Glutamatergic neuron (in vitro differentiated cells): Measurements from ENCODE around the gene NFIX. TPM values are rescaled to one million over a fixed set of nuclear protein-coding genes. Genes with fewer than 3 reads are reported as not detected.

ENCODE experiments used
- DNase-seq: peaks from one replicate; pipeline ENCODE4 v3.0.0; 2022
- H3K27ac Mint-ChIP-seq: one replicate; pipeline ENCODE4 v1.8.0; 2020; ENCODE audit warnings: mild to moderate bottlenecking, mixed read lengths, inconsistent platforms; ENCODE audit not compliant: unreplicated experiment
- H3K27me3 Mint-ChIP-seq: one replicate; pipeline ENCODE4 v1.8.0; 2020; ENCODE audit warnings: mild to moderate bottlenecking, moderate library complexity, mixed read lengths, inconsistent platforms; ENCODE audit not compliant: unreplicated experiment
- H3K36me3 Mint-ChIP-seq: one replicate; pipeline ENCODE4 v1.8.0; 2020; ENCODE audit warnings: mild to moderate bottlenecking, mixed read lengths, inconsistent platforms; ENCODE audit not compliant: unreplicated experiment
- H3K4me1 Mint-ChIP-seq: one replicate; pipeline ENCODE4 v1.8.0; 2020; ENCODE audit warnings: mild to moderate bottlenecking, low read depth, mixed read lengths, inconsistent platforms; ENCODE audit not compliant: unreplicated experiment
- H3K4me3 Mint-ChIP-seq: one replicate; pipeline ENCODE4 v1.8.0; 2020; ENCODE audit warnings: mild to moderate bottlenecking, mixed read lengths, inconsistent platforms; ENCODE audit not compliant: unreplicated experiment
- H3K9me3 Mint-ChIP-seq: one replicate; pipeline ENCODE4 v1.8.0; 2020; ENCODE audit warnings: mild to moderate bottlenecking, moderate library complexity, mixed read lengths, inconsistent platforms; ENCODE audit not compliant: unreplicated experiment
- CTCF ChIP-seq: fragments of 200-600 bp; sonication (generic); IDR thresholded peaks from one replicate; pipeline ENCODE4 v1.5.0; 2021; ENCODE audit not compliant: partially characterized antibody, unreplicated experiment
- total RNA-seq: library from RNA; stranded (reverse); fragmentation: NEBNext Ultra II Directional; extraction: Animal tissue kit (Norgen Biotek cat#: 25700); gene quantifications from one replicate; pipeline ENCODE4 v1.2.1, GENCODE V29; 2021; ENCODE audit not compliant: unreplicated experiment

NFIX gene
- total RNA-seq, 1 donor from 2014 or later = 2.4 TPM

- peaks cover 38% of the 10 kb centered on the region for H3K27me3 Mint-ChIP-seq
- H3K9me3 Mint-ChIP-seq = peaks cover 5% of the 10 kb centered on the region
- no peak for TF ChIP-seq CTCF
- DNase-seq = no peak
- H3K4me1 Mint-ChIP-seq = peaks cover 8% of the 10 kb centered on the region
- H3K27ac Mint-ChIP-seq = no peak overlapping the region
- no peaks in the 10 kb centered on the region for H3K36me3 Mint-ChIP-seq
- no peak overlapping the region for H3K4me3 Mint-ChIP-seq
Measured at GRCh38 chr19:13010992-13011652, 15.8 kb downstream of the NFIX start.

DNA sequence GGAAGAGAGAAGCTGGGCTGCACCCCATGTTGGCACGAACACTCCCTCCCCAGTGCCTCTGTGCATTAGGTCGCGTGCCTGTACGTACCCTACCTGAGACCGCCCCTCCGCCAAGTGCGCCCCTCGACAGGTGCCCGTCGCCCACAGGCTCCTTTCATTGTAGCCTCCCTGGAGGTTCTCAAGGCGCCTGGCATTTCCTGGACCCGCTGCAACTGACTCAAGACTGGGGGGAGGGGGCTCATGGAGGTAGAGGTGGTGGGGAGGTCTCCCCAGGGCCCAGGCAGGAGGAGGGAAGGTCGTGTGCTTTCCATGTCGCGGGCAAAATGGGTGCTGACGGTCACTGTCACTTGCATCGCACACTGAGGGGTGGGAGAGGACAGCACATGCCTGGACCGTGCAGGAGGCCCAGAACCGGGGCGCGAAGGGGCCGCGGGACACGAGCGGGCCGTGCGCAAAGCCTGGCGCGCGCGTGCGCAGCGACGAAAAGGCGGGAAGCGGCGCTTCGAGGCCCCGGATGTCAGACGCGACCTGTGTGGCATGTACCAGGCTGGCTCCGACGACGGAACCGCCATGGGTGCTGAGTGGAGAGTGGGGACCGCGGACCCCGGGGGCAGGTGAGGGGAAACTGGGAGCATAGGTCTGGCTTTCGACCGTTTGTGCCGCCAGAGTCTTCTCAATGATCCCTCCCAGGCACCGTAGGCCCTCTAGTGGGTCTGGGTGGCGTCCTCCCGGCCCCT lies 16.5 kb downstream of the NFIX start:
- Mint-ChIP-seq H3K9me3 (peaks cover 5% of the 10 kb centered on the region), H3K27me3 (peaks cover 40% of the 10 kb centered on the region), H3K27ac (no peak overlapping the region), H3K36me3 (no peaks in the 10 kb centered on the region), H3K4me1 (peaks cover 8% of the 10 kb centered on the region), H3K4me3 (no peak overlapping the region)
- TF ChIP-seq CTCF = no peak
- DNase-seq = no peak

- no peaks in the 10 kb centered on the region for H3K36me3 Mint-ChIP-seq
- peaks cover 42% of the 10 kb centered on the region for H3K27me3 Mint-ChIP-seq
- no peak for DNase-seq
- no peak for TF ChIP-seq CTCF
- no peak overlapping the region for H3K27ac Mint-ChIP-seq
- H3K4me3 Mint-ChIP-seq = no peak overlapping the region
- peaks cover 5% of the 10 kb centered on the region for H3K9me3 Mint-ChIP-seq
- peaks cover 8% of the 10 kb centered on the region for H3K4me1 Mint-ChIP-seq
Measured at GRCh38 chr19:13012390-13012689, 17.1 kb downstream of the NFIX start.

DNA sequence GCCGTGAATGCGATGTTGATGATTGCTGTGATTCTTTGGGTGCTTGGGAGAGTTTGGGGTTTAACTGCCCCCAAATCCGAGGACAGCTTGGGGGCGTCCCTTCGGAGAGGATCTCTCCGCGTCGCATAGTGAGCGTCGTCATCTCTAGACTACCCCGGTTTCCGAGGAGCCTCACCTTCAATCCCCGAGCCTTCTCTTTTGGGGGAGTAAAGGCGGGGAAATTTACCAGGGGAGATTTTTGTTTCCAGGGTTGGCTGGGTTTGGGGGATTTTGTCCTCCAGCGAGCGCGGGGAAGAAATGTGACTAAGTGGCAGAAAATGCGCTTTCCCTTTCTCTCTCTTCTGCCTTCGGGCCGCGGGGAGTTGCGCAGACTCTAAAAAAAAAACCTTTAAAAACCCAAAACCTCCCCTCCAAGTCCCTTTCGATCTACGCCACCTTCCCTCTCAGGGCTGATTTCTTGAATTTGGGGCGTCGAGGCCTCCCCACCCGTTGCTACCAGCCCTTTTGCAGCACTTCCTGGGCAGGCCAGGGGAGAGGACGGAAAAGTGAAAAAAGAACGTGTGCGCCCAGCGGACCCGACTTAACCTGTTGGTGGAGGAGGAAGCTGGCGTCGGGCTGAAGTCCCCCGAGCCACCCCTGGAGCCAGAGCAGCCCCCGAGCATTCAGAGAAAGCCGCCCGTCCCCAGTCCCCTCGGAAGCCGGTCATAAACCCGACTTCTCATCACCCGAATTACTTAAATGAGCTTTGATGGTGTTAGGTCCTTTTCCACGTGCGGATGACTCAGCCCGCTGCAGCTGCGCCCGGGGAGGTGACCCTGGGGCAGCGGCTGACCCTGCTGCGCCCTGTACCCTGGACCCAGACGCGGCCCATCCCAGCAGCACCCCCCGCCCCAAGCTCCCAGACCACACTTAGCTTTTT lies 17.7 kb downstream of the NFIX start:
- no peak overlapping the region for H3K27ac Mint-ChIP-seq
- TF ChIP-seq CTCF = no peak

More for the DNA sequence above, 17.7 kb downstream of the NFIX start:
- peaks cover 11% of the 10 kb centered on the region for H3K4me1 Mint-ChIP-seq
- peaks cover 48% of the 10 kb centered on the region for H3K27me3 Mint-ChIP-seq
- H3K4me3 Mint-ChIP-seq = peak overlapping the region; percentile 72
- H3K9me3 Mint-ChIP-seq = peaks cover 5% of the 10 kb centered on the region
- H3K36me3 Mint-ChIP-seq = no peaks in the 10 kb centered on the region
- DNase-seq = no peak
